WTC11 (cell line): ENCODE measurements around the gene MARCKSL1. TPM values are rescaled to one million over a fixed set of nuclear protein-coding genes. Genes with fewer than 3 reads are reported as not detected.

Source experiments
- CREM ChIP-seq: sonication (generic); formaldehyde crosslinking; IDR thresholded peaks from 2 replicates; pipeline ENCODE4 v1.8.1; 2022; ENCODE audit warnings: mild to moderate bottlenecking, missing genetic modification reagents, moderate library complexity
- FOXJ3 ChIP-seq: sonication (generic); formaldehyde crosslinking; IDR thresholded peaks from 2 replicates; pipeline ENCODE4 v1.9.0; 2021; ENCODE audit warnings: missing genetic modification reagents, mild to moderate bottlenecking, borderline replicate concordance
- GRHL2 ChIP-seq: fragments of 250-450 bp; sonication (Bioruptor Pico); IDR thresholded peaks from 2 replicates; pipeline ENCODE4 v1.8.0; 2022; ENCODE audit warnings: mild to moderate bottlenecking, moderate library complexity; ENCODE audit not compliant: insufficient replicate concordance, severe bottlenecking
- GTF2I ChIP-seq: fragments of 250-450 bp; sonication (Bioruptor Pico); conservative IDR thresholded peaks from 2 replicates; pipeline ENCODE4 v1.4.0; 2021; ENCODE audit warnings: mild to moderate bottlenecking
- NFYB ChIP-seq: sonication (generic); formaldehyde crosslinking; conservative IDR thresholded peaks from 2 replicates; pipeline ENCODE4 v1.8.0; 2022; ENCODE audit warnings: low read depth, missing genetic modification reagents
- SOX15 ChIP-seq: fragments of 250-450 bp; sonication (Bioruptor Pico); IDR thresholded peaks from 2 replicates; pipeline ENCODE4 v1.9.0; 2021; ENCODE audit warnings: mild to moderate bottlenecking
- TEAD4 ChIP-seq: sonication (generic); formaldehyde crosslinking; IDR thresholded peaks from 2 replicates; pipeline ENCODE4 v1.8.0; 2022; ENCODE audit warnings: mild to moderate bottlenecking, missing genetic modification reagents
- ZNF138 ChIP-seq: sonication (generic); formaldehyde crosslinking; conservative IDR thresholded peaks from 2 replicates; pipeline ENCODE4 v1.8.1; 2022; ENCODE audit warnings: mild to moderate bottlenecking, moderate library complexity, missing genetic modification reagents
- total RNA-seq: library from RNA; stranded (reverse); gene quantifications from 3 replicates; pipeline ENCODE4 v1.2.3, GENCODE V29; 2021
- TF ChIP-seq, protein P1 (sequence below): sonication (generic); formaldehyde crosslinking; IDR thresholded peaks from 2 replicates; pipeline ENCODE4 v1.8.1; 2023; ENCODE audit warnings: mild to moderate bottlenecking, missing genetic modification reagents, borderline replicate concordance
- TF ChIP-seq, protein P2 (sequence below): fragments of 250-450 bp; sonication (Bioruptor Pico); IDR thresholded peaks from 2 replicates; pipeline ENCODE4 v1.9.0; 2021; ENCODE audit warnings: mild to moderate bottlenecking
- TF ChIP-seq, protein P3 (sequence below): fragments of 250-450 bp; sonication (Bioruptor Pico); IDR thresholded peaks from 2 replicates; pipeline ENCODE4 v1.8.0; 2021; ENCODE audit warnings: mild to moderate bottlenecking
- TF ChIP-seq, protein P4 (sequence below): sonication (generic); formaldehyde crosslinking; IDR thresholded peaks from 2 replicates; pipeline ENCODE4 v1.8.1; 2023; ENCODE audit warnings: mild to moderate bottlenecking, missing genetic modification reagents, moderate library complexity
- TF ChIP-seq, protein P5 (sequence below): sonication (generic); formaldehyde crosslinking; IDR thresholded peaks from 2 replicates; pipeline ENCODE4 v1.8.0; 2022; ENCODE audit warnings: missing genetic modification reagents
- TF ChIP-seq, protein P6 (sequence below): fragments of 250-450 bp; sonication (Bioruptor Pico); IDR thresholded peaks from 2 replicates; pipeline ENCODE4 v1.9.0; 2021; ENCODE audit warnings: mild to moderate bottlenecking

MARCKSL1 gene
- total RNA-seq, 1 experiment from 2014 or later: 450 TPM

DNA sequence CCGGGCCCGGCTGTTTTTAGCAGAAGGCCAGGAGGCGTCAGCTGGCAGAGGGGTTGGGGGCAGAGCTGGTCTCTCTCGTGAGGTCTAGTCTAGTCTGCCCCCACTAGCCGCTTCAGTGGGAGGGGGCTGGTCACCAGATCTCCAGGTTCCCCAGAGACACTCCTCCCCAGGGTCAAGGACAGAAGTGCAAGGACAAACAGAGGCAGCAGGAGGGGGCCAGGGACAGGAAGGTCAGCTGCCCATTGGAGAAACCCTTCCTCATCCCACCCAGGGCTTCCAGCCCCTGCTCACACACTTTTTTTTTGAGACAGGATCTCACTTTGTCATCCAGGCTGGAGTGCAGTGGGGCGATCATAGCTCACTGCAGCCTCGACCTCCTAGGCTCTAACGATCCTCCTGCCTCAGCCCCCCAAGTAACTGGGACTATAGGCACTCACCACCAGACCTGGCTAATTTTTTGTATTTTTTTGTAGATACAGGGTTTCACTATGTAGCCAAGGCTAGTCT, 16.3 kb upstream of the MARCKSL1 start (continued):
- TF ChIP-seq, protein P1, sequence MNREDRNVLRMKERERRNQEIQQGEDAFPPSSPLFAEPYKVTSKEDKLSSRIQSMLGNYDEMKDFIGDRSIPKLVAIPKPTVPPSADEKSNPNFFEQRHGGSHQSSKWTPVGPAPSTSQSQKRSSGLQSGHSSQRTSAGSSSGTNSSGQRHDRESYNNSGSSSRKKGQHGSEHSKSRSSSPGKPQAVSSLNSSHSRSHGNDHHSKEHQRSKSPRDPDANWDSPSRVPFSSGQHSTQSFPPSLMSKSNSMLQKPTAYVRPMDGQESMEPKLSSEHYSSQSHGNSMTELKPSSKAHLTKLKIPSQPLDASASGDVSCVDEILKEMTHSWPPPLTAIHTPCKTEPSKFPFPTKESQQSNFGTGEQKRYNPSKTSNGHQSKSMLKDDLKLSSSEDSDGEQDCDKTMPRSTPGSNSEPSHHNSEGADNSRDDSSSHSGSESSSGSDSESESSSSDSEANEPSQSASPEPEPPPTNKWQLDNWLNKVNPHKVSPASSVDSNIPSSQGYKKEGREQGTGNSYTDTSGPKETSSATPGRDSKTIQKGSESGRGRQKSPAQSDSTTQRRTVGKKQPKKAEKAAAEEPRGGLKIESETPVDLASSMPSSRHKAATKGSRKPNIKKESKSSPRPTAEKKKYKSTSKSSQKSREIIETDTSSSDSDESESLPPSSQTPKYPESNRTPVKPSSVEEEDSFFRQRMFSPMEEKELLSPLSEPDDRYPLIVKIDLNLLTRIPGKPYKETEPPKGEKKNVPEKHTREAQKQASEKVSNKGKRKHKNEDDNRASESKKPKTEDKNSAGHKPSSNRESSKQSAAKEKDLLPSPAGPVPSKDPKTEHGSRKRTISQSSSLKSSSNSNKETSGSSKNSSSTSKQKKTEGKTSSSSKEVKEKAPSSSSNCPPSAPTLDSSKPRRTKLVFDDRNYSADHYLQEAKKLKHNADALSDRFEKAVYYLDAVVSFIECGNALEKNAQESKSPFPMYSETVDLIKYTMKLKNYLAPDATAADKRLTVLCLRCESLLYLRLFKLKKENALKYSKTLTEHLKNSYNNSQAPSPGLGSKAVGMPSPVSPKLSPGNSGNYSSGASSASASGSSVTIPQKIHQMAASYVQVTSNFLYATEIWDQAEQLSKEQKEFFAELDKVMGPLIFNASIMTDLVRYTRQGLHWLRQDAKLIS (CRISPR knock-in tag): no peak
- TF ChIP-seq, protein P2, sequence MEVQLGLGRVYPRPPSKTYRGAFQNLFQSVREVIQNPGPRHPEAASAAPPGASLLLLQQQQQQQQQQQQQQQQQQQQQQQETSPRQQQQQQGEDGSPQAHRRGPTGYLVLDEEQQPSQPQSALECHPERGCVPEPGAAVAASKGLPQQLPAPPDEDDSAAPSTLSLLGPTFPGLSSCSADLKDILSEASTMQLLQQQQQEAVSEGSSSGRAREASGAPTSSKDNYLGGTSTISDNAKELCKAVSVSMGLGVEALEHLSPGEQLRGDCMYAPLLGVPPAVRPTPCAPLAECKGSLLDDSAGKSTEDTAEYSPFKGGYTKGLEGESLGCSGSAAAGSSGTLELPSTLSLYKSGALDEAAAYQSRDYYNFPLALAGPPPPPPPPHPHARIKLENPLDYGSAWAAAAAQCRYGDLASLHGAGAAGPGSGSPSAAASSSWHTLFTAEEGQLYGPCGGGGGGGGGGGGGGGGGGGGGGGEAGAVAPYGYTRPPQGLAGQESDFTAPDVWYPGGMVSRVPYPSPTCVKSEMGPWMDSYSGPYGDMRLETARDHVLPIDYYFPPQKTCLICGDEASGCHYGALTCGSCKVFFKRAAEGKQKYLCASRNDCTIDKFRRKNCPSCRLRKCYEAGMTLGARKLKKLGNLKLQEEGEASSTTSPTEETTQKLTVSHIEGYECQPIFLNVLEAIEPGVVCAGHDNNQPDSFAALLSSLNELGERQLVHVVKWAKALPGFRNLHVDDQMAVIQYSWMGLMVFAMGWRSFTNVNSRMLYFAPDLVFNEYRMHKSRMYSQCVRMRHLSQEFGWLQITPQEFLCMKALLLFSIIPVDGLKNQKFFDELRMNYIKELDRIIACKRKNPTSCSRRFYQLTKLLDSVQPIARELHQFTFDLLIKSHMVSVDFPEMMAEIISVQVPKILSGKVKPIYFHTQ (CRISPR knock-in tag): no peak
- TF ChIP-seq GTF2I (CRISPR knock-in tag): no peak
- no peak for TF ChIP-seq NFYB
- no peak for TF ChIP-seq GRHL2 (CRISPR knock-in tag)
- TF ChIP-seq, protein P3, sequence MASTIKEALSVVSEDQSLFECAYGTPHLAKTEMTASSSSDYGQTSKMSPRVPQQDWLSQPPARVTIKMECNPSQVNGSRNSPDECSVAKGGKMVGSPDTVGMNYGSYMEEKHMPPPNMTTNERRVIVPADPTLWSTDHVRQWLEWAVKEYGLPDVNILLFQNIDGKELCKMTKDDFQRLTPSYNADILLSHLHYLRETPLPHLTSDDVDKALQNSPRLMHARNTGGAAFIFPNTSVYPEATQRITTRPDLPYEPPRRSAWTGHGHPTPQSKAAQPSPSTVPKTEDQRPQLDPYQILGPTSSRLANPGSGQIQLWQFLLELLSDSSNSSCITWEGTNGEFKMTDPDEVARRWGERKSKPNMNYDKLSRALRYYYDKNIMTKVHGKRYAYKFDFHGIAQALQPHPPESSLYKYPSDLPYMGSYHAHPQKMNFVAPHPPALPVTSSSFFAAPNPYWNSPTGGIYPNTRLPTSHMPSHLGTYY (CRISPR knock-in tag): no peak
- no peak for TF ChIP-seq ZNF138 (CRISPR knock-in tag)
- TF ChIP-seq, protein P4, sequence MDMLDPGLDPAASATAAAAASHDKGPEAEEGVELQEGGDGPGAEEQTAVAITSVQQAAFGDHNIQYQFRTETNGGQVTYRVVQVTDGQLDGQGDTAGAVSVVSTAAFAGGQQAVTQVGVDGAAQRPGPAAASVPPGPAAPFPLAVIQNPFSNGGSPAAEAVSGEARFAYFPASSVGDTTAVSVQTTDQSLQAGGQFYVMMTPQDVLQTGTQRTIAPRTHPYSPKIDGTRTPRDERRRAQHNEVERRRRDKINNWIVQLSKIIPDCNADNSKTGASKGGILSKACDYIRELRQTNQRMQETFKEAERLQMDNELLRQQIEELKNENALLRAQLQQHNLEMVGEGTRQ (CRISPR knock-in tag): no peak
- no peak for TF ChIP-seq TEAD4 (CRISPR knock-in tag)
- TF ChIP-seq, protein P5, sequence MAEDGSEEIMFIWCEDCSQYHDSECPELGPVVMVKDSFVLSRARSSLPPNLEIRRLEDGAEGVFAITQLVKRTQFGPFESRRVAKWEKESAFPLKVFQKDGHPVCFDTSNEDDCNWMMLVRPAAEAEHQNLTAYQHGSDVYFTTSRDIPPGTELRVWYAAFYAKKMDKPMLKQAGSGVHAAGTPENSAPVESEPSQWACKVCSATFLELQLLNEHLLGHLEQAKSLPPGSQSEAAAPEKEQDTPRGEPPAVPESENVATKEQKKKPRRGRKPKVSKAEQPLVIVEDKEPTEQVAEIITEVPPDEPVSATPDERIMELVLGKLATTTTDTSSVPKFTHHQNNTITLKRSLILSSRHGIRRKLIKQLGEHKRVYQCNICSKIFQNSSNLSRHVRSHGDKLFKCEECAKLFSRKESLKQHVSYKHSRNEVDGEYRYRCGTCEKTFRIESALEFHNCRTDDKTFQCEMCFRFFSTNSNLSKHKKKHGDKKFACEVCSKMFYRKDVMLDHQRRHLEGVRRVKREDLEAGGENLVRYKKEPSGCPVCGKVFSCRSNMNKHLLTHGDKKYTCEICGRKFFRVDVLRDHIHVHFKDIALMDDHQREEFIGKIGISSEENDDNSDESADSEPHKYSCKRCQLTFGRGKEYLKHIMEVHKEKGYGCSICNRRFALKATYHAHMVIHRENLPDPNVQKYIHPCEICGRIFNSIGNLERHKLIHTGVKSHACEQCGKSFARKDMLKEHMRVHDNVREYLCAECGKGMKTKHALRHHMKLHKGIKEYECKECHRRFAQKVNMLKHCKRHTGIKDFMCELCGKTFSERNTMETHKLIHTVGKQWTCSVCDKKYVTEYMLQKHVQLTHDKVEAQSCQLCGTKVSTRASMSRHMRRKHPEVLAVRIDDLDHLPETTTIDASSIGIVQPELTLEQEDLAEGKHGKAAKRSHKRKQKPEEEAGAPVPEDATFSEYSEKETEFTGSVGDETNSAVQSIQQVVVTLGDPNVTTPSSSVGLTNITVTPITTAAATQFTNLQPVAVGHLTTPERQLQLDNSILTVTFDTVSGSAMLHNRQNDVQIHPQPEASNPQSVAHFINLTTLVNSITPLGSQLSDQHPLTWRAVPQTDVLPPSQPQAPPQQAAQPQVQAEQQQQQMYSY: no peak
- TF ChIP-seq CREM: no peak
- TF ChIP-seq FOXJ3 (CRISPR knock-in tag): no peak
- TF ChIP-seq SOX15 (CRISPR knock-in tag): no peak
- TF ChIP-seq, protein P6, sequence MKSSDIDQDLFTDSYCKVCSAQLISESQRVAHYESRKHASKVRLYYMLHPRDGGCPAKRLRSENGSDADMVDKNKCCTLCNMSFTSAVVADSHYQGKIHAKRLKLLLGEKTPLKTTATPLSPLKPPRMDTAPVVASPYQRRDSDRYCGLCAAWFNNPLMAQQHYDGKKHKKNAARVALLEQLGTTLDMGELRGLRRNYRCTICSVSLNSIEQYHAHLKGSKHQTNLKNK (CRISPR knock-in tag): no peak
- TF ChIP-seq, all 79 proteins: peak for 0
